Mesenteric fat pad (tissue), 1 donor: Measurements from ENCODE around the gene NCKAP5L. TPM values are rescaled to one million over a fixed set of nuclear protein-coding genes. Genes with fewer than 3 reads are reported as not detected.

Experiments used
- DNase-seq: peaks from one replicate; pipeline ENCODE4 v3.0.0-alpha.2; 2020; ENCODE audit warnings: low spot score
- total RNA-seq: library from RNA; stranded (reverse); fragmentation: NEBNext Ultra II Directional; extraction: Animal tissue kit (Norgen Biotek cat#: 25700); gene quantifications from one replicate; pipeline ENCODE4 v1.2.1, GENCODE V29; 2021
- donor health status: DM: yes; HTN: yes; CAD: no.

The NCKAP5L gene
- total RNA-seq, 1 donor from 2014 or later: 44.3 TPM

- peak; percentile 89 for DNase-seq
Observed at GRCh38 chr12:49825360-49825970, 2.7 kb downstream of the NCKAP5L start.

GRCh38 chr12:49824895-49825294, 3.3 kb downstream of the NCKAP5L start:
- DNase-seq: no peak

- peak; percentile 62 for DNase-seq
Observed at GRCh38 chr12:49824416-49824815, 3.8 kb downstream of the NCKAP5L start.

GRCh38 chr12:49823951-49824350, 4.3 kb downstream of the NCKAP5L start:
- peak; percentile 45 for DNase-seq

GRCh38 chr12:49823350-49823749, 4.9 kb downstream of the NCKAP5L start:
- DNase-seq: no peak

- peak; percentile 62 for DNase-seq
Observed at GRCh38 chr12:49821373-49822287, 6.6 kb downstream of the NCKAP5L start.

- DNase-seq: peak; percentile 37
Observed at GRCh38 chr12:49819786-49820185, 8.4 kb downstream of the NCKAP5L start.

- DNase-seq: no peak
Observed at GRCh38 chr12:49818241-49818895, 9.8 kb downstream of the NCKAP5L start.

GRCh38 chr12:49813131-49813530, 15.1 kb downstream of the NCKAP5L start:
- DNase-seq: no peak

GRCh38 chr12:49811961-49812401, 16.2 kb downstream of the NCKAP5L start:
- DNase-seq: no peak

GRCh38 chr12:49811136-49811535, 17.1 kb downstream of the NCKAP5L start:
- peak; percentile 59 for DNase-seq

GRCh38 chr12:49809906-49810389, 18.3 kb downstream of the NCKAP5L start:
- peak; percentile 30 for DNase-seq

GRCh38 chr12:49809381-49809905, 18.8 kb downstream of the NCKAP5L start:
- peak; percentile 82 for DNase-seq

GRCh38 chr12:49808686-49809380, 19.4 kb downstream of the NCKAP5L start:
- DNase-seq: peak; percentile 82

GRCh38 chr12:49807991-49808580, 20.1 kb downstream of the NCKAP5L start:
- peak; percentile 79 for DNase-seq

GRCh38 chr12:49806877-49807276, 21.3 kb downstream of the NCKAP5L start:
- no peak for DNase-seq

GRCh38 chr12:49806321-49806813, 21.8 kb downstream of the NCKAP5L start:
- DNase-seq: peak; percentile 80

GRCh38 chr12:49805409-49805808, 22.8 kb downstream of the NCKAP5L start:
- peak; percentile 55 for DNase-seq

- DNase-seq: peak; percentile 30
Observed at GRCh38 chr12:49804821-49805220, 23.4 kb downstream of the NCKAP5L start.
